Mononuclear cell (primary cell): ENCODE data around the gene HDAC4. TPM values are rescaled to one million over a fixed set of nuclear protein-coding genes. Genes with fewer than 3 reads are reported as not detected.
"Not testable (repeated sequence)": the region's sequence is repeated elsewhere in the genome, so short reads cannot be mapped to it uniquely, and the experiment has no call there.

Experiments
- H3K27me3 ChIP-seq: 2 replicates; pipeline ENCODE4 v1.6.0; 2011; ENCODE audit warnings: low read length, control low read depth; ENCODE audit not compliant: insufficient read depth
- H3K4me1 ChIP-seq: 2 replicates; pipeline ENCODE4 v1.5.1; 2011; ENCODE audit warnings: mild to moderate bottlenecking, low read length, control low read depth; ENCODE audit not compliant: insufficient read depth
- H3K4me3 ChIP-seq: 2 replicates; pipeline ENCODE4 v1.5.1; 2011; ENCODE audit warnings: mild to moderate bottlenecking, low read length, moderate library complexity
- H3K9me3 ChIP-seq: 2 replicates; pipeline ENCODE4 v1.5.1; 2011; ENCODE audit warnings: low read depth, mild to moderate bottlenecking, control low read depth, low read length
- total RNA-seq: library from RNA; depleted of rRNA; stranded (reverse); fragments of >200 nt; gene quantifications from one replicate; pipeline ENCODE4 v1.2.3, GENCODE V29; 2012

Gene HDAC4
- total RNA-seq, 1 donor = 27.7 TPM

GRCh38 chr2:239044336-239044735, 356.5 kb downstream of the HDAC4 start:
- no peaks in the 10 kb centered on the region for H3K9me3 ChIP-seq
- no peaks in the 10 kb centered on the region for H3K27me3 ChIP-seq
- H3K4me3 ChIP-seq = no peak overlapping the region
- no peaks in the 10 kb centered on the region for H3K4me1 ChIP-seq

- H3K9me3 ChIP-seq = no peaks in the 10 kb centered on the region
- no peak overlapping the region for H3K4me3 ChIP-seq
- H3K27me3 ChIP-seq = no peaks in the 10 kb centered on the region
- no peaks in the 10 kb centered on the region for H3K4me1 ChIP-seq
Measured at GRCh38 chr2:239043326-239043725, 357.5 kb downstream of the HDAC4 start.

GRCh38 chr2:239042551-239043320, 358.1 kb downstream of the HDAC4 start:
- Histone ChIP-seq H3K4me3 (no peak overlapping the region), H3K27me3 (no peaks in the 10 kb centered on the region), H3K4me1 (no peaks in the 10 kb centered on the region), H3K9me3 (no peaks in the 10 kb centered on the region)

- Histone ChIP-seq H3K4me3 (no peak overlapping the region), H3K27me3 (no peaks in the 10 kb centered on the region)
Measured at GRCh38 chr2:239042046-239042445, 358.8 kb downstream of the HDAC4 start.

GRCh38 chr2:239041062-239041461, 359.8 kb downstream of the HDAC4 start:
- Histone ChIP-seq H3K9me3 (no peaks in the 10 kb centered on the region), H3K4me3 (no peak overlapping the region), H3K4me1 (no peaks in the 10 kb centered on the region), H3K27me3 (no peaks in the 10 kb centered on the region)

More at GRCh38 chr2:239042046-239042445, 358.8 kb downstream of the HDAC4 start:
- no peaks in the 10 kb centered on the region for H3K4me1 ChIP-seq
- H3K9me3 ChIP-seq = no peaks in the 10 kb centered on the region

- H3K4me1 ChIP-seq = no peaks in the 10 kb centered on the region
- H3K4me3 ChIP-seq = no peak overlapping the region
- no peaks in the 10 kb centered on the region for H3K27me3 ChIP-seq
- no peaks in the 10 kb centered on the region for H3K9me3 ChIP-seq
Measured at GRCh38 chr2:239040152-239040761, 360.6 kb downstream of the HDAC4 start.

- H3K4me1 ChIP-seq = no peaks in the 10 kb centered on the region
- no peaks in the 10 kb centered on the region for H3K27me3 ChIP-seq
- H3K4me3 ChIP-seq = no peak overlapping the region
- H3K9me3 ChIP-seq = no peaks in the 10 kb centered on the region
Measured at GRCh38 chr2:239039479-239039861, 361.4 kb downstream of the HDAC4 start.

- no peaks in the 10 kb centered on the region for H3K9me3 ChIP-seq
- no peaks in the 10 kb centered on the region for H3K4me1 ChIP-seq
- H3K4me3 ChIP-seq = no peak overlapping the region
- H3K27me3 ChIP-seq = peaks cover 1% of the 10 kb centered on the region
Measured at GRCh38 chr2:239038773-239039478, 361.9 kb downstream of the HDAC4 start.

GRCh38 chr2:239038284-239038683, 362.5 kb downstream of the HDAC4 start:
- not testable (repeated sequence) for H3K9me3 ChIP-seq, H3K4me1 ChIP-seq, H3K4me3 ChIP-seq, H3K27me3 ChIP-seq

- Histone ChIP-seq H3K9me3 (no peaks in the 10 kb centered on the region), H3K4me1 (no peaks in the 10 kb centered on the region), H3K4me3 (no peak overlapping the region), H3K27me3 (peaks cover 3% of the 10 kb centered on the region)
Measured at GRCh38 chr2:239037559-239037910, 363.3 kb downstream of the HDAC4 start.

GRCh38 chr2:239036819-239037558, 363.8 kb downstream of the HDAC4 start:
- no peaks in the 10 kb centered on the region for H3K9me3 ChIP-seq
- no peak overlapping the region for H3K4me3 ChIP-seq
- H3K4me1 ChIP-seq = no peaks in the 10 kb centered on the region
- H3K27me3 ChIP-seq = peaks cover 3% of the 10 kb centered on the region

- Histone ChIP-seq H3K27me3 (peaks cover 3% of the 10 kb centered on the region), H3K4me3 (no peak overlapping the region), H3K9me3 (no peaks in the 10 kb centered on the region), H3K4me1 (no peaks in the 10 kb centered on the region)
Measured at GRCh38 chr2:239035997-239036731, 364.7 kb downstream of the HDAC4 start.

- no peak overlapping the region for H3K4me3 ChIP-seq
- H3K27me3 ChIP-seq = peaks cover 3% of the 10 kb centered on the region
- H3K9me3 ChIP-seq = no peaks in the 10 kb centered on the region
- H3K4me1 ChIP-seq = no peaks in the 10 kb centered on the region
Measured at GRCh38 chr2:239035361-239035814, 365.4 kb downstream of the HDAC4 start.

GRCh38 chr2:239034561-239035341, 366.1 kb downstream of the HDAC4 start:
- Histone ChIP-seq H3K27me3 (peaks cover 3% of the 10 kb centered on the region), H3K9me3 (no peaks in the 10 kb centered on the region), H3K4me3 (no peak overlapping the region), H3K4me1 (no peaks in the 10 kb centered on the region)
